Smooth muscle cell (in vitro differentiated cells): Measurements from ENCODE around the gene NFATC3. TPM values are rescaled to one million over a fixed set of nuclear protein-coding genes. Genes with fewer than 3 reads are reported as not detected.

Experiments used
- DNase-seq: peaks from one replicate; lab custom pipeline; 2025; ENCODE audit not compliant: unreplicated experiment; lab: John Stamatoyannopoulos, UW
- H2AFZ ChIP-seq: fragments of 200-600 bp; sonication (generic); 2 replicates; pipeline ENCODE4 v1.6.0; 2016; ENCODE audit warnings: antibody characterized with exemption, low read depth, mild to moderate bottlenecking
- H3F3A ChIP-seq: fragments of 200-600 bp; sonication (generic); 2 replicates; pipeline ENCODE4 v1.6.0; 2017; ENCODE audit warnings: antibody characterized with exemption, low read depth
- H3K27ac ChIP-seq: fragments of 200-600 bp; sonication (generic); 2 replicates; pipeline ENCODE4 v1.5.1; 2016; ENCODE audit warnings: low read depth, mild to moderate bottlenecking
- H3K27me3 ChIP-seq: fragments of 200-600 bp; sonication (generic); 2 replicates; pipeline ENCODE4 v1.6.1; 2016; ENCODE audit warnings: low read depth, mild to moderate bottlenecking
- H3K36me3 ChIP-seq: fragments of 200-600 bp; sonication (generic); 2 replicates; pipeline ENCODE4 v1.5.1; 2016; ENCODE audit warnings: low read depth
- H3K4me1 ChIP-seq: fragments of 200-600 bp; sonication (generic); 2 replicates; pipeline ENCODE4 v1.5.1; 2016; ENCODE audit warnings: low read depth
- H3K4me2 ChIP-seq: fragments of 200-600 bp; sonication (generic); 2 replicates; pipeline ENCODE4 v1.6.0; 2016; ENCODE audit warnings: mild to moderate bottlenecking
- H3K4me3 ChIP-seq: fragments of 200-600 bp; sonication (generic); 2 replicates; pipeline ENCODE4 v1.5.1; 2016; ENCODE audit warnings: mild to moderate bottlenecking
- H3K79me2 ChIP-seq: fragments of 200-600 bp; sonication (generic); 2 replicates; pipeline ENCODE4 v1.6.0; 2016; ENCODE audit warnings: low read depth, mild to moderate bottlenecking
- H3K9ac ChIP-seq: fragments of 200-600 bp; sonication (generic); 2 replicates; pipeline ENCODE4 v1.6.0; 2016; ENCODE audit warnings: low read depth
- H3K9me3 ChIP-seq: fragments of 200-600 bp; sonication (generic); replicated peaks from 2 replicates; pipeline ENCODE4 v1.5.1; 2016; ENCODE audit warnings: low read depth
- H4K20me1 ChIP-seq: fragments of 200-600 bp; sonication (generic); 2 replicates; pipeline ENCODE4 v1.6.0; 2016; ENCODE audit warnings: low read depth
- CTCF ChIP-seq: fragments of 200-600 bp; sonication (generic); IDR thresholded peaks from 2 replicates; pipeline ENCODE4 v1.5.1; 2017; ENCODE audit warnings: borderline replicate concordance, mild to moderate bottlenecking, antibody characterized with exemption; ENCODE audit not compliant: insufficient read depth, poor library complexity, severe bottlenecking
- WGBS: methylation state at CpG from one replicate; pipeline ENCODE4 v1.1.7; 2016; ENCODE audit warnings: low lambda C conversion rate; 5-methylcytosine and 5-hydroxymethylcytosine counted together
- polyA plus RNA-seq: library from polyadenylated mRNA; unstranded; fragments of >200 nt; fragmentation: Nextera tagmentation; extraction: Ambion mirVana; gene quantifications from 2 replicates; pipeline ENCODE4 v1.2.1, GENCODE V29; 2016
- total RNA-seq: library from RNA; depleted of rRNA; stranded (reverse); fragments of >200 nt; gene quantifications from 2 replicates; pipeline ENCODE4 v1.2.3, GENCODE V29; 2014

The NFATC3 gene
- total and polyA plus RNA-seq, 2 experiments from 2014 or later = 14.7 to 30.2 TPM

- Histone ChIP-seq H3K36me3 (no peaks in the 10 kb centered on the region), H3K9me3 (no peaks in the 10 kb centered on the region), H3K27ac (no peak overlapping the region), H3K79me2 (no peaks in the 10 kb centered on the region), H3K4me1 (no peaks in the 10 kb centered on the region), H3K4me3 (no peak overlapping the region), H3F3A (no peaks in the 10 kb centered on the region), H2AFZ (no peak overlapping the region), H3K4me2 (no peak overlapping the region), H3K27me3 (no peaks in the 10 kb centered on the region), H4K20me1 (no peaks in the 10 kb centered on the region), H3K9ac (no peak overlapping the region)
- no peak for TF ChIP-seq CTCF
- no peak for DNase-seq
- 88% methylated on average over 2 of the region's 2 CpGs for WGBS
Observed at GRCh38 chr16:68041783-68042182, 43.4 kb upstream of the NFATC3 start.

GRCh38 chr16:68046106-68046505 lies 39.1 kb upstream of the NFATC3 start:
- no peak overlapping the region for H3K9ac ChIP-seq
- DNase-seq = no peak
- 94% methylated on average over 7 of the region's 7 CpGs for WGBS
- no peak for TF ChIP-seq CTCF
- no peak overlapping the region for H3K4me3 ChIP-seq
- H4K20me1 ChIP-seq = no peaks in the 10 kb centered on the region
- no peak overlapping the region for H2AFZ ChIP-seq
- H3K27ac ChIP-seq = no peak overlapping the region
- no peaks in the 10 kb centered on the region for H3K27me3 ChIP-seq
- H3K4me1 ChIP-seq = no peaks in the 10 kb centered on the region
- no peaks in the 10 kb centered on the region for H3K36me3 ChIP-seq
- H3K9me3 ChIP-seq = no peaks in the 10 kb centered on the region
- no peak overlapping the region for H3K4me2 ChIP-seq
- no peaks in the 10 kb centered on the region for H3K79me2 ChIP-seq
- no peaks in the 10 kb centered on the region for H3F3A ChIP-seq

- H3K79me2 ChIP-seq = no peaks in the 10 kb centered on the region
- H3K36me3 ChIP-seq = no peaks in the 10 kb centered on the region
- H3K9me3 ChIP-seq = no peaks in the 10 kb centered on the region
- no peaks in the 10 kb centered on the region for H3K4me1 ChIP-seq
- WGBS = 95% methylated on average over 2 of the region's 2 CpGs
- no peak overlapping the region for H3K4me2 ChIP-seq
- H4K20me1 ChIP-seq = no peaks in the 10 kb centered on the region
- TF ChIP-seq CTCF = no peak
- H3K27me3 ChIP-seq = no peaks in the 10 kb centered on the region
- DNase-seq = no peak
- H3K4me3 ChIP-seq = no peak overlapping the region
- H3K27ac ChIP-seq = no peak overlapping the region
- H3K9ac ChIP-seq = no peak overlapping the region
- no peak overlapping the region for H2AFZ ChIP-seq
- no peaks in the 10 kb centered on the region for H3F3A ChIP-seq
Observed at GRCh38 chr16:68047987-68048386, 37.2 kb upstream of the NFATC3 start.

GRCh38 chr16:68049449-68049848 lies 35.7 kb upstream of the NFATC3 start:
- H3K4me1 ChIP-seq = no peaks in the 10 kb centered on the region
- H3K36me3 ChIP-seq = no peaks in the 10 kb centered on the region
- no peaks in the 10 kb centered on the region for H3K27me3 ChIP-seq
- no peaks in the 10 kb centered on the region for H4K20me1 ChIP-seq
- H3K27ac ChIP-seq = no peak overlapping the region
- H3K9ac ChIP-seq = no peak overlapping the region
- no peaks in the 10 kb centered on the region for H3K9me3 ChIP-seq
- 96% methylated on average over 2 of the region's 2 CpGs for WGBS
- H2AFZ ChIP-seq = no peak overlapping the region
- no peak for TF ChIP-seq CTCF
- H3K4me3 ChIP-seq = no peak overlapping the region
- H3K79me2 ChIP-seq = no peaks in the 10 kb centered on the region
- H3K4me2 ChIP-seq = no peak overlapping the region
- no peaks in the 10 kb centered on the region for H3F3A ChIP-seq
- no peak for DNase-seq
